Lung (tissue), 12 donors: Measurements from ENCODE around the gene ALKBH3. TPM values are rescaled to one million over a fixed set of nuclear protein-coding genes. Genes with fewer than 3 reads are reported as not detected.
A peak's percentile ranks its signal among the peaks of the same experiment; 100 is the strongest.

Source experiments
- ATAC-seq: fragments of 200-7000 bp; cut with Tn5 transposase; one replicate; pipeline ENCODE4 v1.9.1; 2020; ENCODE audit warnings: moderate number of reproducible peaks; ENCODE audit not compliant: insufficient read depth, low FRiP score
- DNase-seq, 3 donors: peaks; one replicate each; pipeline ENCODE4 v3.0.0-alpha.2; 2013 to 2017
- H3K27ac ChIP-seq, 2 donors: one replicate each; pipeline ENCODE4 v1.5.1; 2013; ENCODE audit warnings: mild to moderate bottlenecking in 2 of 2, moderate library complexity in 2 of 2, control low read depth in 1 of 2, inconsistent platforms in 1 of 2, low read depth in 1 of 2, low read length in 1 of 2
- H3K27me3 ChIP-seq, 3 donors: one replicate each; pipeline ENCODE4 v1.5.1; 2013; ENCODE audit warnings: low read length in 2 of 3; ENCODE audit not compliant: control insufficient read depth in 3 of 3, insufficient read depth in 3 of 3
- H3K36me3 ChIP-seq, 4 donors: one replicate each; pipeline ENCODE4 v1.5.1; 2013; ENCODE audit warnings: low read length in 4 of 4, mild to moderate bottlenecking in 1 of 4, moderate library complexity in 1 of 4; ENCODE audit not compliant: control insufficient read depth in 4 of 4, insufficient read depth in 4 of 4
- H3K4me1 ChIP-seq, 5 donors: one replicate each; pipeline ENCODE4 v1.5.1; 2013; ENCODE audit warnings: low read length in 5 of 5, mild to moderate bottlenecking in 2 of 5, moderate library complexity in 1 of 5; ENCODE audit not compliant: control insufficient read depth in 5 of 5, insufficient read depth in 5 of 5
- H3K4me3 ChIP-seq: one replicate; pipeline ENCODE4 v1.5.1; 2013; ENCODE audit warnings: mild to moderate bottlenecking, control low read depth, moderate library complexity
- H3K9ac ChIP-seq, 2 donors: one replicate each; pipeline ENCODE4 v1.5.1; 2013; ENCODE audit warnings: low read length in 2 of 2, control low read depth in 1 of 2; ENCODE audit not compliant: insufficient read depth in 1 of 2
- H3K9me3 ChIP-seq, 4 donors: one replicate each; pipeline ENCODE4 v1.5.1; 2013; ENCODE audit warnings: low read length in 3 of 4, mild to moderate bottlenecking in 1 of 4, moderate library complexity in 1 of 4; ENCODE audit not compliant: control insufficient read depth in 4 of 4, insufficient read depth in 3 of 4
- WGBS, 2 donors: extraction: QIAGEN DNeasy Blood & Tissue Kit; methylation state at CpG; one replicate each; pipeline ENCODE4 v1.1.7; 2013; 5-methylcytosine and 5-hydroxymethylcytosine counted together
- polyA plus RNA-seq, 2 donors: library from polyadenylated mRNA; stranded (reverse); fragments of 200-250 nt; gene quantifications; one replicate each; pipeline ENCODE4 v1.2.1, GENCODE V29; 2013
- total RNA-seq, 2 donors: library from RNA; depleted of rRNA in 1 of 2; stranded (reverse); fragments of >200 nt in 1 of 2; gene quantifications; one replicate each; pipeline ENCODE4 v1.2.1, GENCODE V29; 2014 to 2021
- TF ChIP-seq, protein P1 (sequence below): IDR thresholded peaks from 2 replicates; pipeline ENCODE4 v1.5.1; 2012; ENCODE audit warnings: mild to moderate bottlenecking; ENCODE audit errors: control extremely low read depth, extremely low read depth
- donor health status: control.
- donor health status: control.
- donor health status: Bipolar disorder and iron deficiency.
- donor health status: healthy.
- donor health status: DM: yes; HTN: yes; CAD: no.

ALKBH3 gene
- total and polyA plus RNA-seq, 4 donors = 22.6 to 43.7 (median 33.2) TPM

DNA sequence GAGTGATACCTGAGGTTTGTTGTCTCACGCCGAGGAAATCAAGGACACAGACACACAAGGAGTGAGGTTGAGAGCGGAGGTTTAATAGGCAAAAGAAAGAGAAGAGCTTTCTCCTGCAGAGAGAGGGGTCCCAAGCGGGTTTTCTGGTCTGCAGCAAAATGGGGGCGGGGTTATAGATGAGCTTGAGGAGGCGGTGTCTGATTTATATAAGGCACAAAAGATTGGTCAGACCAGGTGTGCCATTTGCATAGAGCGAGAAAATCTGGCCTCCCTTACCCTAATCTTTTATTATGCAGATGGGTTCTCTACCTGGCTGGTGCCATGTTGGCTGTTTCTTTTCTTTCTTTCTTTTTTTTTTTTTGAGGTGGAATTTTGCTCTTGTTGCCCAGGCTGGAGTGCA is 73.6 kb downstream of the ALKBH3 start:
- H3K27me3 ChIP-seq = no peaks in the 10 kb centered on the region
- no peaks in the 10 kb centered on the region for H3K4me1 ChIP-seq
- H3K4me3 ChIP-seq = no peak overlapping the region
- H3K9me3 ChIP-seq = peaks cover 0 to 2% (median 0%) of the 10 kb centered on the region in 4 donors
- no peak overlapping the region for H3K27ac ChIP-seq
- DNase-seq (no peak), ATAC-seq (no peak)
- H3K36me3 ChIP-seq = no peaks in the 10 kb centered on the region
- TF ChIP-seq, protein P1, sequence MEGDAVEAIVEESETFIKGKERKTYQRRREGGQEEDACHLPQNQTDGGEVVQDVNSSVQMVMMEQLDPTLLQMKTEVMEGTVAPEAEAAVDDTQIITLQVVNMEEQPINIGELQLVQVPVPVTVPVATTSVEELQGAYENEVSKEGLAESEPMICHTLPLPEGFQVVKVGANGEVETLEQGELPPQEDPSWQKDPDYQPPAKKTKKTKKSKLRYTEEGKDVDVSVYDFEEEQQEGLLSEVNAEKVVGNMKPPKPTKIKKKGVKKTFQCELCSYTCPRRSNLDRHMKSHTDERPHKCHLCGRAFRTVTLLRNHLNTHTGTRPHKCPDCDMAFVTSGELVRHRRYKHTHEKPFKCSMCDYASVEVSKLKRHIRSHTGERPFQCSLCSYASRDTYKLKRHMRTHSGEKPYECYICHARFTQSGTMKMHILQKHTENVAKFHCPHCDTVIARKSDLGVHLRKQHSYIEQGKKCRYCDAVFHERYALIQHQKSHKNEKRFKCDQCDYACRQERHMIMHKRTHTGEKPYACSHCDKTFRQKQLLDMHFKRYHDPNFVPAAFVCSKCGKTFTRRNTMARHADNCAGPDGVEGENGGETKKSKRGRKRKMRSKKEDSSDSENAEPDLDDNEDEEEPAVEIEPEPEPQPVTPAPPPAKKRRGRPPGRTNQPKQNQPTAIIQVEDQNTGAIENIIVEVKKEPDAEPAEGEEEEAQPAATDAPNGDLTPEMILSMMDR = no peak
- H3K9ac ChIP-seq = no peak overlapping the region
- WGBS, 2 donors = 95 to 96% methylated on average over 7 of the region's 7 CpGs

DNA sequence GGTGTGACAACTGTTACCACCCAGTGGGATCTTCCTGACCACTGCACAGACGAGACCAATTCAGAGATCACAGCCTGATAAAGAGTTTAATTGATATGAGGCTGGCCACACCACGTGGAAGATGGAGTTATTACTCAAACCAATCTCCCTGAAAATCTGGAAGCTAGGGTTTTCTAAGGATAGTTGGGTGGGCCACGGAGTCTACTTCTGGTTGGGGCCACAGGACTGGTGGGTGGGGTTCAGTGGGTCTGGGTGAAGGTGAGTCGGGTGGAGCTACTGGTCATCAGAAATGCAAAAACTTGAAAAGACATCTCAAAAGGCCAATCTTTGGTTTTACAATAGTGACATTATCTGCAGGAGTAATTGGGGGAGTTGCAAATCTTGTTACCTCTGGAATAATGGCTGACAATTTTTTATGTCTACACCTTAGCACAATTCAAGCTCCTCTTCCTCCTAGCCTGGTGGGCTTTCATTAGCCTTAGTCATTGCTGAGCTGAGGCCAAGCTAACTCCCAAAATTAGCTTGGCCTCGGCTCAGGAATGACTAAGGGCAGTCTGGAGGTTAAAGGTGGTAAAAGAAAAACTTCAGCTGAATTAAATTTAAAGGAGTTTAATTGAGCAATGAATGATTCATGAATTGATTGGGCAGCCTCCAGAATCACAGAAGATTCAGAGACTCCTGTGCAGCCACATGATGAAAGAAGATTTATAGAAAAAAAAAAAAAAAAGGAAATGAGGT is 74.9 kb downstream of the ALKBH3 start:
- Histone ChIP-seq H3K4me3 (no peak overlapping the region), H3K36me3 (no peaks in the 10 kb centered on the region), H3K27ac (no peak overlapping the region), H3K9me3 (peaks cover 0 to 7% (median 0%) of the 10 kb centered on the region in 4 donors), H3K27me3 (no peaks in the 10 kb centered on the region), H3K4me1 (no peaks in the 10 kb centered on the region), H3K9ac (no peak overlapping the region)
- 78 to 84% methylated on average over 5 of the region's 5 CpGs for WGBS, 2 donors
- DNase-seq (no peak), ATAC-seq (peak; percentile 47)
- TF ChIP-seq, protein P1 = no peak

DNA sequence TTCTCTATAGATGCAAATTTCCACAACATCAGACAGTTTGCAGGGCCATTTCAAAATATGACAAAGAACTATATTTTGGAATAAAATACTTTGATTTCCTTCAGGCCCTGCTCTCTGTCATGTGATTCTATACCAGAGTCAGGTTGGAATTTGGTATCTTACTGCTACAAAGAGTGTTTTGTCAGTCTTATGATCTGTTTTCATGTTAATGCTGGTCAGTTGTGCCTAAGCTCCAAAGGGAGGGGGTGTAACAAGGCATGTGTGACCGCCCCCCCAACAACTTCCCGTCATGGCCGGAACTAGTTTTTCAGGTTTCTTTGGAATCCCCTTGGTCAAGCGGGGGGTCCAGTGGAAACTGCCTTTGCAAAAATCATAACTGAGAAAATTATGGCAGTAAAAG is 76.9 kb downstream of the ALKBH3 start:
- H3K4me3 ChIP-seq = no peak overlapping the region
- H3K36me3 ChIP-seq = no peaks in the 10 kb centered on the region
- no peak for DNase-seq
- peaks cover 0 to 5% (median 0%) of the 10 kb centered on the region in 4 donors for H3K9me3 ChIP-seq
- no peak overlapping the region for H3K27ac ChIP-seq
- H3K4me1 ChIP-seq = peaks cover 0 to 5% (median 0%) of the 10 kb centered on the region in 5 donors
- TF ChIP-seq, protein P1 = no peak
- no peaks in the 10 kb centered on the region for H3K27me3 ChIP-seq
- no peak overlapping the region for H3K9ac ChIP-seq
- no peak for ATAC-seq
- WGBS, 2 donors = 81 to 92% methylated on average over 4 of the region's 4 CpGs
